ENCODE measurements around the gene PHACTR1.

The PHACTR1 gene

DNA sequence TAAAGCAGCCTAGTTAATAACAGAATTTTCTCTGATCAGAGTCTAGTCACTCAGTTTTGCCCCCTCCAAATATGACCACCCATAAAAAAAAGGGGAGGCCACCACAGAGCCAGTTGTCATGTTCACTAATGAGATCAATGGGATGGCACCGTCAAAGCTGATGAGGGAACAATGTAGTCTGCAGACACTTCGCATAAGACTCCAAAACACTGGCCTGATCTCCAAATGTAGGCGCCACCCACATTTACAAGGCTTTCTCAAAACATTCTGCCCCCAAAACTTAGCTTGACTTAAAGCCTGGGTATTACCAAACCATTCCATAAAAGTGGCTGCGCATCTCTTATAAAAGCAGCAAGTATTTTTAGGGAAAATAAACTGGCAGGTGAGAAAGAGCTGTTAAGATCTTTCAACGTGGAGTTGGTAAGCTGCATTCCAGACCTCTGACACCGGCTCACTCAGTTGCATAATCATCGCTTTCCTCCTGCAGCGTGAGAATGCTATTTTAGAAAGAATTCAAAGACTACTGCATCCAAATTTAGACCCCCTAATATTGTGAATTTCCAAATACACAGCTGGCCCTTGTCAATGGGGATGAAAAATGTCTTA is 552.4 kb downstream of the PHACTR1 start:
- no peak for DNase-seq (ENCODE audit: low read depth)

DNA sequence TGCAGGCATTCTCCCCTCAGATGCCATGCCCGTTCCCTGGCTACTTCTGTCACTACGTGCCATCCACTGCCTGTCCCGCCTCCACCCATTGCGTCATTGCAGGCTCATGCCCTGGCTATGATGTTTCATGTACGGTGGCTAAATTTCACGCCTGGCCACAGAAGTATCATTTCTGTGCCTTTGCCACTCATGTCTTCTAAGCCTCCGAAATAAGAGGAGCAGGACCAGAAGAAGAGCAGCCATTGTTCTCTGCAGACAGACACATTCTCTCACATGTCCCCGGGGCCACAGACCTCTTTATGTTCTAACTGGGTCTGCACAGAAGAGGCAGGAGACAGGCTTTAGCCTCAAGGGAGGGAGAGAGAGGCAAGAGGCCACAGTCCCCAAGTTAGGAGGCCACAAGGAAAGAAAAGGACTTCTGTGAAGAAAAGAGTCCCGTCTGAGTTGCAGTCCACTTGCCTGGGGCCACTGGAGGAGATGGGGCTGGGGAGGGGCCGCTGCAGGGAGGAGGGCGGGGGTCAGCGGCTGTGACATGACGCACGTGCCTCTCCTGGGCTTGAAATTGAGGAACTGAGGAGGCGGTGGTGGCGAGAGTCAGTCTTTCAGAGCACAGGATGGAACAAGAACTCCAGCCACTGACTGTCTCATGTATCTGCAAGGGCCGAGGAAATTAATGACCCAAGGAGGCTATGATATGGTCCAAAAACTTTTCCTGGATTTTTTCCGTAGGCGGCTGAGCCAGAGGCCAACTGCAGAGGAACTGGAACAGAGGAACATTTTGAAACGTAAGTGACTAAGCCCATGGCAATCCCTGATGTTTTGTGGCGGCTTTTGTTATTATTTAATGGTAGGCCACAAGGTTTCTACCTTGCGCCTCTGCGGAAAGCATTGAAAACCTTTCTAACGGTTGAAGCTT is 555.8 kb downstream of the PHACTR1 start:
- no peak for DNase-seq (ENCODE audit: low read depth)

GRCh38 chr6:13273202-13273930 is 556.8 kb downstream of the PHACTR1 start:
- DNase-seq (ENCODE audit: low read depth), result no peak

DNA sequence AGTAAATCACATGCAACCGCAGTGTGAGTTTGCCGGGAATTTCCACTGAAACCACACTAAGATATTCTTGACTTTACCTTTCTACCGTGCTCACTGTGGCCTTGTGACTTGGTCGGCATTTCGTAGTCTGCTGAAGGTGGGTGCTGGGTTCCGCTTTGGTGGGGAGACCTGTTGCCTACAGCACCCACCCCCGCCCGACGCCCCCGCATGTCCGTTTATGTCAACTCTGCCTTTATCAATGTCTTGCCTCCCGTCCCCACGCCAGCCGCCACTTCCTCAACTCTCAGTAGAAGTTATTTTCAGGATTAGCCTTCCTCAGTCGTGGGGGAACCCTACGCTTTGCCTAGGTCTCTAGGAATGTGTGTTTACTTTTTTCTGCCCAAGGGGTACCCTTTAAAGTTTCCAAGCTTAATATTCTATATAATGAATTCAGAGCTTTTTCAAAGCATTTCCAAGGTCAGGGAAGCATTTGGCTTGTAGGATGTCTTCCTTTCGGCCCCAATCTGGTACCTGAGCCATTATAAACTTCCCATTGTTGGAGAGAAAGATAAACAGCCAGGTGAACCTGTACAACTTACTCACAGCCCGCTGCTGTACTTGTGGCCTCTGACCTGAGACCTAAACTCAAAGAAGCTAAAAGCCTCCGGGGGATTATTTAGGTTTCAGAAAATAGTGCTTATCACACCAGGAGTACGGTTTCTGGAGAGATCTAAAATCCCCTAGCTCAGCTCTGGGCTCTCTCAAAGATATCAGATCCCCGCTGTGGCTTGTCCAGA is 557.6 kb downstream of the PHACTR1 start:
- DNase-seq (ENCODE audit: low read depth), result peak; percentile 22

- DNase-seq (ENCODE audit: low read depth), result no peak
Observed at GRCh38 chr6:13274707-13275434, 558.3 kb downstream of the PHACTR1 start.

- no peak for DNase-seq (ENCODE audit: low read depth)
Observed at GRCh38 chr6:13275435-13275989, 558.9 kb downstream of the PHACTR1 start.

GRCh38 chr6:13277231-13277630 is 560.7 kb downstream of the PHACTR1 start:
- DNase-seq (ENCODE audit: low read depth), result no peak

GRCh38 chr6:13278164-13278563 is 561.6 kb downstream of the PHACTR1 start:
- DNase-seq (ENCODE audit: low read depth), result no peak

GRCh38 chr6:13278991-13279390 is 562.4 kb downstream of the PHACTR1 start:
- DNase-seq (ENCODE audit: low read depth), result no peak

DNA sequence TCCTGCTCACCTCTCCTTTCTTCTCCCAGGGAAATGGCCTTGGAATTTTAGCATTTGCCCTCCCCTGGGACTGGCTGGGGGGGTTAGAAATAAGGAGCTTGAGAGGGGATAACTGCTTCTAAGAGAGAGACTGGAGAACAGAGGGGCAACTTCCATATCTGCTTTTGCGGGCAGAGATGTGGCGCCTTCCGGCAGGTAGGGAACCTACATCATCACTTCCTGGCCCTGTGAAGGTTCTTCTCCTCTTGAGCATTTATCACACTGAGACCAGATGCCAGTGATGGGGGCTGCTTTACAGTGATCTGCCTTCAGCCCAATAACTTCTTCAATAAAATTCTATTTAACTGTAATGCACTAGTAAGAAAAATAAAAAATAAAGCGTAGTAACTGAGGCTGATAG is 563.7 kb downstream of the PHACTR1 start:
- DNase-seq (ENCODE audit: low read depth), result no peak

- DNase-seq (ENCODE audit: low read depth), result no peak
Observed at GRCh38 chr6:13281686-13282085, 565.1 kb downstream of the PHACTR1 start.

DNA sequence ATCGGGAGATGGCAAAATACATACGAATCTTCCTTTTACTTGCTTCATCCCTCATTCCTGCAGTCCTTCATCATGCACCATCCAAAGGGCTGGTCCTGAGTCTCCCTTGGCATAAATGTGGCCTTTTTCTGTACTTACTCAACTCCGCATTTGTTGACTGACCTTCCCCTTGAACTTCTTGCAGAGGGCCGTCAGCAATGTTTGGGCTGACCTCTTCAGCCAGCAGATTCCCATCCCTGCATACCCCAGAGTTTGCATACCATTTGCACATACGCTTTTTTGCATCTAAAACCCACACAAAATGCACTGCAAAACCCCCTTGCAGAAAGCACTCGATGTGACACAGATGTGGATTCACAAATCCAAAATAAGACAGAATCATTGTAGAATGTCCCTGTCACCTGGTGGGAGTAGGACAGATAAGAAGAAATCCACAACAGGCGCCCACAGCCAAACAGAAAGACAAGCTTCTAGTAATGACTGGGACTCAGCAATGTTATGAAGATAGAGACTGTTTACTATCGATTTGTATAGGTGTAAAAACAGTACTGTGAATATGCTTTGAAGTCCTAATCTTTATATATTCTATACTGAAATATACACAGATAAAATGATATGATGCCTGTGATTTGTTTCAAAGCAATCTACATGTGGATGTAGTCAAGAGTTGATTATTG is 566.0 kb downstream of the PHACTR1 start:
- DNase-seq (ENCODE audit: low read depth), result no peak

- no peak for DNase-seq (ENCODE audit: low read depth)
Observed at GRCh38 chr6:13283331-13283730, 566.8 kb downstream of the PHACTR1 start.

DNA sequence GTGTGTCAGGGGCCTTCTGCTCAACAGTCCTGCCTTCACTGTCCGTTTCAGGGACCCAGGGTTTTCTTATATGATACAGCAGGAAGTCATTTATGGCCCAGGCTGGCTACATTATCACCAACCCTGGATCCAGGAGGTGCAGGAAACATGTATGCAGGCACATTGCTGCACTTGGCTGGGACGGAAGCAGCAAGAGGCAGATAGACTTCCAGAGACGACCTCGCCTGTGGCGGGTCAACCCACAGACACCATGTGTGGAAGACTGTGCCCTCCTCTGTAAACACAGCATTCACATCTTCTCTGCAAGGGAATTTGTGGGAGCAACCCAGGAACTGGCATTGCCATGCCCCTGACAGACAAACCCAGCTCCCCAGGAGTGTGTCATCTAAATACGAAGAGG is 568.1 kb downstream of the PHACTR1 start:
- no peak for DNase-seq (ENCODE audit: low read depth)

- no peak for DNase-seq (ENCODE audit: low read depth)
Observed at GRCh38 chr6:13285705-13286104, 569.1 kb downstream of the PHACTR1 start.

DNA sequence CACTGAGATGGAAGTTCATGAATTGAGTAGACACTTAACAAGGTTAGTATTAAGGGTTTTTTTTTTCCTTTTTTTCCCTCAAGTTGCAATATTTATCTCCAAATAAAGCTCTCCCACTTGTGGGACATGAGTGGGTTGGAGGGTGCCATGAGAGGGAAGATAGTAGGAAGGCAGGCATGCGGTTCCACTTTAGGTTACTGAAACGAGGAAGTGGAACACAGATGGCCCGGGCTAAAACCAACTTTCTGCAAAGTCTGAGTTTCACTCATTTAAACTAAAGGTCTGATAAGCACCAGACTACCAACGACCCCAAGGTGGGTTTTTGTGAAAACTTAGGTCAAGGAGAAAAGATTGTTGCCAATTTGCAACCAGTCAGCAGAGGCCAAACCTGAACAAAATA is 569.6 kb downstream of the PHACTR1 start:
- DNase-seq (ENCODE audit: low read depth), result no peak

- no peak for DNase-seq (ENCODE audit: low read depth)
Observed at GRCh38 chr6:13287104-13287503, 570.5 kb downstream of the PHACTR1 start.

DNA sequence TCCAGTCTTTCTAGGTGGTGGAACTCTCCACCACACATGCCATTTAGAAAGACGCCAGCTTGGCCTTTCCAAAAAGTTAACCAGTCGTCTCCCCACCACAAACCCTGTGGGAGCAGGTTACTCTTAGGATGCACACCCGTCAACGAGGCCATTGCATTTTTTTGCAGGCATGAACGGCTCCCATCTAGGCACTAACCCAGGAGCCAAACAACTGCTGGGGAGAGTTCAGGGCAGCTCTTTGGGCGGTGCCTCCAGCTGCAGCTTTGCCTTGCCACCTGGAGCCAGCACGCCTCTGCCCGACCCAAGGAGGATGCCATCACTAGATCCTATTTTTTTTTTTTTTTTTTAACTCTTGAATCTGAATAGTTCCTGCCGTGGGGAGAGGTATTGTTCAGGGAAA is 571.9 kb downstream of the PHACTR1 start:
- DNase-seq (ENCODE audit: low read depth), result no peak

- DNase-seq (ENCODE audit: low read depth), result no peak
Observed at GRCh38 chr6:13288969-13289391, 572.4 kb downstream of the PHACTR1 start.

- DNase-seq (ENCODE audit: low read depth), result no peak
Observed at GRCh38 chr6:13289789-13290318, 573.3 kb downstream of the PHACTR1 start.

Measured in stimulated activated CD8-positive, alpha-beta memory T cell treated with anti-CD3 and anti-CD28 coated beads, Interleukin-15, amount 100 ng/mL, for 24 hours (primary cell).